GM12865 (cell line): ENCODE measurements around the gene LECT2.

Experiments used
- DNase-seq: peaks from one replicate; pipeline ENCODE4 v3.0.0; 2010; ENCODE audit warnings: low read depth
- H3K4me3 ChIP-seq: 2 replicates; pipeline ENCODE4 v1.5.1; 2011; ENCODE audit warnings: mild to moderate bottlenecking, low read depth, low read length, control low read depth
- TF ChIP-seq, protein P1 (sequence below): IDR thresholded peaks from 2 replicates; pipeline ENCODE4 v1.5.1; 2011; ENCODE audit warnings: low read length, control low read depth, low read depth, inconsistent platforms; ENCODE audit not compliant: insufficient read depth; ENCODE audit errors: missing control alignments

The LECT2 gene

DNA sequence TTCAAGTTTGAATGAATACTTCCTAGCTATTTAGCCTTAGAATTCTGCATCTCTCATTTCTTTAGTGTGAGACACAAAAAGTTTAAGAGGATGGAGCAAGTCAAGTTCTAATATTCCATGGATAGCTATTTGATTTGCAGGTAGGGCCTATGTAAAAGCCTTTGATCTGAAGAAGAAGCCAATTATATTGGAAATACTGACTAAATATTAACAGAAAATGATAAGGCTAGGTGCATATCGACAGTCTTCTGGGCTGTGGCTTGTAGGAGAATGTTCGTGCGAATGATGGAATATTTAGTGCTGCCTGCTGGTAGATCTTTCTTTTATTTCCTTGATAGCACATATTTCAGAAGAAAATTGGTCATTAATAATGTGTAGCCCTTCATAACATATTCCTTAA lies at the start of gene LECT2:
Gene LECT2, minus strand, starts transcription at position 85 of the 400 bp plus-strand sequence. CDS start 150 bp downstream, outside the sequence.
- H3K4me3 ChIP-seq, result no peak within 1 kb of the TSS
- no peak for DNase-seq
- TF ChIP-seq, protein P1, sequence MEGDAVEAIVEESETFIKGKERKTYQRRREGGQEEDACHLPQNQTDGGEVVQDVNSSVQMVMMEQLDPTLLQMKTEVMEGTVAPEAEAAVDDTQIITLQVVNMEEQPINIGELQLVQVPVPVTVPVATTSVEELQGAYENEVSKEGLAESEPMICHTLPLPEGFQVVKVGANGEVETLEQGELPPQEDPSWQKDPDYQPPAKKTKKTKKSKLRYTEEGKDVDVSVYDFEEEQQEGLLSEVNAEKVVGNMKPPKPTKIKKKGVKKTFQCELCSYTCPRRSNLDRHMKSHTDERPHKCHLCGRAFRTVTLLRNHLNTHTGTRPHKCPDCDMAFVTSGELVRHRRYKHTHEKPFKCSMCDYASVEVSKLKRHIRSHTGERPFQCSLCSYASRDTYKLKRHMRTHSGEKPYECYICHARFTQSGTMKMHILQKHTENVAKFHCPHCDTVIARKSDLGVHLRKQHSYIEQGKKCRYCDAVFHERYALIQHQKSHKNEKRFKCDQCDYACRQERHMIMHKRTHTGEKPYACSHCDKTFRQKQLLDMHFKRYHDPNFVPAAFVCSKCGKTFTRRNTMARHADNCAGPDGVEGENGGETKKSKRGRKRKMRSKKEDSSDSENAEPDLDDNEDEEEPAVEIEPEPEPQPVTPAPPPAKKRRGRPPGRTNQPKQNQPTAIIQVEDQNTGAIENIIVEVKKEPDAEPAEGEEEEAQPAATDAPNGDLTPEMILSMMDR, result no peak

DNA sequence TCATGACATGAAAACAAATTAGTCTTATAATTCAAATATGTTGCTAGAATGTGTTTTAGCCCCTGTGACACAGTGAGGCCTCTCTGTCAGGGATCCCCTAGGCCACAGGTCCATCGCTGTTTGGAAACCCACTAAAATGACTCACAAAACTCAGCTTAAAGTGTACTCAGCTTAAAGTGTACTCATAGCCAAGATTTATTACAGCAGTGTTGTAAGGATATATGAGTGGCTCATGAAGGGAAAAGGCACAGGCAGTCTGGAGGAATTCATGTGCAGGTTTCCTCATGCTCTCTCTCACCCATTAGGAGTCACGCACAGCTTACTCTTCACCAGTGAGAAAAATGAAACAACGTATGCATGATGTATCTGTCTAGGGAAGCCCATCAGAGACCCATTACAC lies 49.7 kb upstream of the LECT2 start:
- TF ChIP-seq, protein P1, result no peak
- no peak for DNase-seq
- H3K4me3 ChIP-seq, result no peak overlapping the region

DNA sequence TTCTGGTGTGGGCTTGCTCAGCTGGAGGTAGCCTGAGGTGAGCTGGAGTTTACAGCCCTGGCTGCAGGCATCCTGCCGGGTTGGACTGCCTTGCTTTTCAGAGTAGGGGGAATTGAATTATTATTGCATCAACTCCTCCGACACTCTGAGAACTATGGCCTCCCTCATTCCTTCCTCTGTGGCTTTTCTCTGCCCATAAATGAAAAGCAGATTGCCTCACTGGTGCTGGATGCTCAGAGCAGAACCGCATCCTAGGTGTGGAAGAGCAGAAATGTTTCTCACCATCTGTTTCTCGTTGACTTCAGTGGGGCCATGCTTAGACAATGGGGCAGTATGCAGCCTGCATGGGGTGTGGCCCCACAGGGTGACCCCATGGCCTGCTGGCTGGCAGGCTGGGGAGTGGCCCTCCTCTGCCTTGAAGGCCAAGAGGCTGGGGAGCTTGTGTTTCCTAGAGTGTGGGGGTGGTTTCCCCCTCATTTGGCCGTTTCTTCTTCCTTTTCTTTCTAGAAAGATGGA lies 46.7 kb upstream of the LECT2 start:
- no peak for DNase-seq
- TF ChIP-seq, protein P1, result no peak
- no peak overlapping the region for H3K4me3 ChIP-seq

DNA sequence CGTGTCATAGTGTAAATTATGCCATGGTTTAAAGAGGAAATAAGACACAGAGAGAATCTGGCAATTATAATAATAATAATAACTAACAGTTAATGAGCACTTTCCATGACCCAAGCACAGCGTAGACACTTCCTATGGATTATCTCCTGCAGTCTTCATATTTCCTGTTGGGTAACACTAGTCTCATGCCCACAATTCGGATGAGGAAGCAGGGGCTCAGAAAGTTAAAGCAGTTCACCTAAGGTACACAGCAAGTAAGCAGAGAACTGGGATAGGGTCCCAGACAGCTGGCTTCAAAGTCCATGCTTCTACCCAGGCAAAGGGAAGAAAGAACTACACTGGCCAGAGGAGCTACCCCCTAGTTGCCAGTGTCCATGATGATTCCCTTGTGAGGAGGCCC lies 46.1 kb upstream of the LECT2 start:
- TF ChIP-seq, protein P1, result no peak
- H3K4me3 ChIP-seq, result no peak overlapping the region
- no peak for DNase-seq

DNA sequence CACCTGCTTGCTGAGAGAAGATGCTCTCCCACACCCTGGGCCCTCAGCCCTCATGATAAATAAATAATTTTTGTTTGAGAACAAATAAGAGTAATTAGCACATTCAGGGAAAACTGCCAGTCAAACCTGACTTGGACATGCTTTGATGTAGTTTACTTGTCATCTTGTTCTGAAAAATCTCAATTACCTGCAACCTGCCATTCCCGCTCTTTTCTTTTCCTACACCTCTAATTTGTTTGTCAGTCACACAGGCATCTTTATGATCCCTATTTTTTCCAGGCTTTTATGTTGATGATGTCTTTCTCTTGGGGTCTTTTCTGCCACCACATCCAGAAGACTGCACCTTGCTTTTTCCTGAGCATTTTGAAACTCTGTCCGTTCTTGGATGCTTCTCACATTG lies 45.4 kb upstream of the LECT2 start:
- no peak for DNase-seq
- TF ChIP-seq, protein P1, result no peak
- no peak overlapping the region for H3K4me3 ChIP-seq

DNA sequence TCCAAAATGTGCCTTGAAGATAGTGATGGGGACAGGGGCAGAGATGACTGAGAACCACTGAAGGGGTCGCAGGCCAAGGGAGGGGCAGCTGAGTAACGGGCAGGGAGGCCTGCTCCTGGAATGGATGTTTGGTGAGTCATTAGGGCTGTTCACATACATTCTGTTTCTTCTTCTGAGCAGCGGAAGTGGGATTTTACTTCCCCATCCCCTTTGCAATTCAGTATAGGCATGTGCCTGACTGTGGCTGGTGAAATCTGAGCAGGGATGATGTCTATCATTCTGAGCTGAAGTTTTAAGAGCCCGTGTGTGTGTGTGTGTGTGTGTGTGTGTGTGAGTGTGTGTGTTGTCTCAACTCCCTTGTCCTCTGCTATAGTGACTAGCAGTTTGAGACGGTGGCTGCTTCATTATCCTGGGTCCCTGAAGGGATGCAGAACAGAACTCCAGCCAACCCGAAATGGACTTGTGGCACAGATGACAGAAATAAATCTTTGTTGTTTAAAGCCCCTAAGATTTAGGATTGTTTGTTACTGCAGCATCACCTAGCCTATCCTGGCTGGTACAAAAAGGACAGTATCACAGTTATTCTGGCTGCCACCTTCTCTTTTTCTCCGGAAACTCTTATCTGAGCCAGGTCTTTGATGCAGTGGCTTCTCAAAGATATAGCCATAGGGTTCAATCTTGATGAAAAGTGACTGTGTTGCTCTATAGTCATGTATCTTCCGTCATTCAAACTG lies 44.8 kb upstream of the LECT2 start:
- H3K4me3 ChIP-seq, result no peak overlapping the region
- DNase-seq, result no peak
- TF ChIP-seq, protein P1, result no peak

DNA sequence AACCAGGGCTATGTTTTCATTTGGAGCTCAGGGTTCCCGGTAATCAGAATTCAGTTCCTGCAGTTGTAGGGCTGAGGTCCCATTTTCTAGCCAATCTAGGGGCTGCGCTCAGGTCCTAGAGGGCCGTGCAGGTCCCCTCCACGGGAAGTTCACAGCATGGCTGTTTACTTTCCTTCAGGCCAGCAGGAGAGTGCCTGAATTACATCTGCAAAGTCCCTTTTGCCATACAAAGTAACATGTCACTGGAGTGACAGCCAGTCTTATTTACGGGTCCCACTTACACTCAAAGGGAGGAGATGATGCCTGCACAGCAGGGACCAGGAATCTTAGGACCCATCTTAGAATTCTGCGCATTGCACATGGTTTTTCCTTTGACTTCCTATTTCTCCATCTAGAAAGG lies 44.1 kb upstream of the LECT2 start:
- no peak for DNase-seq
- no peak overlapping the region for H3K4me3 ChIP-seq
- TF ChIP-seq, protein P1, result no peak
